GM06990 (cell line): ENCODE results near the gene HECW1.

Source experiments
- DNase-seq: peaks from one replicate; pipeline ENCODE4 v3.0.0-alpha.2; 2011; ENCODE audit not compliant: insufficient read length; ENCODE audit errors: extremely low read depth
- H3K27me3 ChIP-seq: replicated peaks from 2 replicates; pipeline ENCODE4 v1.6.0; 2011; ENCODE audit warnings: low read length; ENCODE audit not compliant: control insufficient read depth, insufficient read depth
- H3K36me3 ChIP-seq: 2 replicates; pipeline ENCODE4 v1.5.1; 2011; ENCODE audit warnings: low read length; ENCODE audit not compliant: control insufficient read depth, insufficient read depth
- H3K4me3 ChIP-seq: replicated peaks from 2 replicates; pipeline ENCODE4 v1.5.1; 2011; ENCODE audit warnings: low read depth, mild to moderate bottlenecking, control low read depth, low read length
- TF ChIP-seq, protein P1 (sequence below): IDR thresholded peaks from 2 replicates; pipeline ENCODE4 v1.5.1; 2011; ENCODE audit warnings: low read length, control low read depth, mild to moderate bottlenecking, inconsistent platforms; ENCODE audit not compliant: insufficient read depth, poor library complexity, severe bottlenecking

Gene HECW1

DNA sequence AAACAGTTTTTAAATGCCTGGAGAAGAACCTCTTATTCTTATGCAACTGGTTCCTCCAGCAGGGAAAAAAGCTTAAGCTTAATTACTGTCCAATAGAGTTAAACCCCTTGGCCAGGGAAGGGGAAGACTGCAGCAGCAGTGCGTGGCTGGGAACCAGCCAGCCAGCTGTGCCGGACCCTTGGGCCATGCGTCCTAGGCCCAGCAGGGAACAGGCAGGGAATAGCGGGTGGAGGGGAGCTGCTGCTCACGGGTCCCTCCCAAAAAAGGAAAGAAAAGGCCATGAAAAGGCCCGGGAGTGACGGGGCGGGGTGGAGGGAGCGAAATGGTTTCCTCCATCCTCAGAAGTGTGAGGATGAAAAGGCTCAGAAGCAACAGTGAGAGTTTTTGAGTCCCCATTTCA, 35.2 kb upstream of the HECW1 start:
- TF ChIP-seq, protein P1, sequence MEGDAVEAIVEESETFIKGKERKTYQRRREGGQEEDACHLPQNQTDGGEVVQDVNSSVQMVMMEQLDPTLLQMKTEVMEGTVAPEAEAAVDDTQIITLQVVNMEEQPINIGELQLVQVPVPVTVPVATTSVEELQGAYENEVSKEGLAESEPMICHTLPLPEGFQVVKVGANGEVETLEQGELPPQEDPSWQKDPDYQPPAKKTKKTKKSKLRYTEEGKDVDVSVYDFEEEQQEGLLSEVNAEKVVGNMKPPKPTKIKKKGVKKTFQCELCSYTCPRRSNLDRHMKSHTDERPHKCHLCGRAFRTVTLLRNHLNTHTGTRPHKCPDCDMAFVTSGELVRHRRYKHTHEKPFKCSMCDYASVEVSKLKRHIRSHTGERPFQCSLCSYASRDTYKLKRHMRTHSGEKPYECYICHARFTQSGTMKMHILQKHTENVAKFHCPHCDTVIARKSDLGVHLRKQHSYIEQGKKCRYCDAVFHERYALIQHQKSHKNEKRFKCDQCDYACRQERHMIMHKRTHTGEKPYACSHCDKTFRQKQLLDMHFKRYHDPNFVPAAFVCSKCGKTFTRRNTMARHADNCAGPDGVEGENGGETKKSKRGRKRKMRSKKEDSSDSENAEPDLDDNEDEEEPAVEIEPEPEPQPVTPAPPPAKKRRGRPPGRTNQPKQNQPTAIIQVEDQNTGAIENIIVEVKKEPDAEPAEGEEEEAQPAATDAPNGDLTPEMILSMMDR = no peak
- no peak for DNase-seq
- no peaks in the 10 kb centered on the region for H3K27me3 ChIP-seq
- H3K36me3 ChIP-seq = no peaks in the 10 kb centered on the region
- no peak overlapping the region for H3K4me3 ChIP-seq

DNA sequence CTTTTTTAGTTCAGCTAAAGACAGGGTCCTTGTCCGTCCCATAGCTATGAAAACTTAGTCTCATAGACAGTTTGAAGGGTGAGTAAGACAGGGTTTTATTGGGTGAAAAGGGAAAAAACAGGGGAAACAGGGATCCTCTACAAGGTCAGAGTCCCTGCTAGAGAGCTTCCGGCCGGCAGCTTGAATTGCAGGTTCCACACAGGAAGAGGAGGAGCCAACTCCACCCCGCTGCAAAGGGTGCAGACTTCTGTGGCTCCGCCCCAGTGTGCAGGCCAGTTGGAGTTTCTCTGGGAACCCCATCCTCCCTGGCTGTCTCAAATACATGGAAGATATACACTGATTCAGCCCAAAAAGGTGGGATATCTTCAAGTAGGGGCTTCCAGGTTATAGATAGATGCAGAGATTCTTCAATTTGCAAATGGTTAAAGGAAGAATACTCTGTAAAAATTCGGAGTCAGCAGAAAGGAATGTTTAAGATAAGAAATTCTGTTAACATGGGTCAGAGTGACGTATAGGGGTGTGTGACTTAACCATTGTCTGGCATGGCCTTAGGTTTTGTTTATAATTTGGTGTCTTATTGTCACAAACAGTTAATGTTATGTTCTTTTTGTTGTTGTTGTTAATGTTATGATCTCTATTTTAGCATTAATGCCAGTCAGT, 34.6 kb upstream of the HECW1 start:
- no peaks in the 10 kb centered on the region for H3K27me3 ChIP-seq
- H3K4me3 ChIP-seq = no peak overlapping the region
- TF ChIP-seq, protein P1 = no peak
- no peaks in the 10 kb centered on the region for H3K36me3 ChIP-seq
- no peak for DNase-seq

DNA sequence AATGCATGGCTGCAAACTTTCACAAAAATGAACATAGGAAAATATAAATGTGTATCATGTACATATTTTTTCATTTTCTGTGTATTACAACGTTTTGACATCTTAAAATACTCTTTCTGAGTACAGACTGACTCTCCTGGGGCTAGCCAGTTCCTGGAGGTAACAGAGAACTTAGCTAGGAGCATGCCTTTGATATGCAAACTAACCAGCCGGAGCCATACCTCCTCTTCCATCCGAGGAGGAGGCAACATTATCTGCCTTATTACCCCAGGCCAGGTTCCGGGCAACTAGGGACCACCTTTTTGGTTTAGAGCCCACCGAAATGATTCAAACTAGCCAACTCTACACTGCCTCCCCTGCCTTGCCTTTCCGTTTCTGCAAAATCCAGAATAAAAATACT, 33.7 kb upstream of the HECW1 start:
- H3K4me3 ChIP-seq = no peak overlapping the region
- TF ChIP-seq, protein P1 = no peak
- no peak for DNase-seq

DNA sequence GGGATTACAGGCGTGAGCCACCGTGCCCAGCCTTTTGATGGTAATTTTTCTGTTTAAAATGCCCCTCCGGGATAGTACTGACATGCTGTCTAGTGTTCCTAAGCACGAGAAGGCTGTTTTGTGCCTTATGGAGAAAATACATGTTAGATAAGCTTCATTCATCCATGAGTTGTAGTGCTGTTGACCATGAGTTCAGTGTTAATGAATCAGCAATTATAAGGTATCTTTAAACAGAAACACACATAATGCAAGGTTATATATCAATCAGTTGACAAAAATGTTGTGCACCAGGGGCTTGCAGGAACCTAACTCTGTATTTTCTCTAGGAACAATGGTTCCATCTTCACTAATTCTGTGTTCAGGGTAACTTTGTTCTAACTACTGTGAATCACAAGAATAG, 30.8 kb upstream of the HECW1 start:
- H3K27me3 ChIP-seq = no peaks in the 10 kb centered on the region
- H3K4me3 ChIP-seq = no peak overlapping the region
- no peaks in the 10 kb centered on the region for H3K36me3 ChIP-seq
- TF ChIP-seq, protein P1 = no peak
- DNase-seq = no peak

More for the DNA sequence above, 33.7 kb upstream of the HECW1 start:
- no peaks in the 10 kb centered on the region for H3K27me3 ChIP-seq
- H3K36me3 ChIP-seq = no peaks in the 10 kb centered on the region

DNA sequence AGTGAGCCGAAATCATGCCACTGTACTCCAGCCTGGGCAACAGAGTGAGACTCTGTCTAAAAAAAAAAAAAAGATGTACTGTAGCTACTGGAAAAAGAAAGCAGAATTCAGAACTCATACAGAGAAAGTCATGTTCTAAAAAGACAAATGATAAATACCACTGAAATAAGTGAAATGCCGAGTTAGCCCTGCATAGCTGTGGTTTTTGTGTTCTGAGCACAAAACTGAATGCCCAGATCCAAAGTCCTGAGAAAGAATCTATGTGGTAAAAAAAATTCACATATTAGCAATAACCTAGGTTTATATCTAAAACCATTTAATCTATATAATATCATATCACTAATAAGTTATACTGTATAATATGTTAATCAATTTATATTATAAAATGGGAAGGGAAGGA, 29.3 kb upstream of the HECW1 start:
- H3K4me3 ChIP-seq = no peak overlapping the region
- H3K27me3 ChIP-seq = no peaks in the 10 kb centered on the region
- H3K36me3 ChIP-seq = no peaks in the 10 kb centered on the region
- TF ChIP-seq, protein P1 = no peak
- DNase-seq = no peak

DNA sequence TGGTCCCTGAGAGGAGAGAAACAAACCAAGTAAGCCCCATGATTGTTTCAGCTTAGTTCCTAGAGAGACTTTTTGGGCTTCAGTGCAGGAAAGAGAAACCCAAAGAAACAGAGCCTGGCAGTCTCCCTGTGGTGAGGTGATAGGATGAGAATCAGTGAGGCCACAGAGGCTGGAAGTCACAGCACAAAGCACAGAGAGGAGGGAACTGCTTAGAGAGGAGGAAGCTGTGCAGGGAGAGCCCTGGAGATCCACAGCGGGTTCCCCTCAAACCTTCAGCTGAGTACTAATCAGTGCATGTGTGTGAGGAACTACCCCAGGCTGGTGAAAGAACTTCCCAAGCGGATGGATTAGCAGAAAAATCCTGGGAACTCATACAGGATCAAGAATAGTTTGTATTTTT, 27.4 kb upstream of the HECW1 start:
- Histone ChIP-seq H3K4me3 (no peak overlapping the region), H3K36me3 (no peaks in the 10 kb centered on the region), H3K27me3 (no peaks in the 10 kb centered on the region)
- TF ChIP-seq, protein P1 = no peak
- DNase-seq = no peak
